HT-29 (cell line): Measurements from ENCODE around the gene MYO1H. TPM values are rescaled to one million over a fixed set of nuclear protein-coding genes. Genes with fewer than 3 reads are reported as not detected.
A peak's percentile ranks its signal among the peaks of the same experiment; 100 is the strongest.
"Not testable (repeated sequence)": the region's sequence is repeated elsewhere in the genome, so short reads cannot be mapped to it uniquely, and the experiment has no call there.

Experiments
- DNase-seq: peaks from one replicate; pipeline ENCODE4 v3.0.0-alpha.2; 2015; ENCODE audit warnings: low spot score
- total RNA-seq: library from RNA; depleted of rRNA; stranded (reverse); fragments of >200 nt; shearing (Covaris generic); gene quantifications from 2 replicates; pipeline ENCODE4 v1.2.3, GENCODE V29; 2014

MYO1H gene
- total RNA-seq, 1 experiment from 2014 or later, result not detected

- DNase-seq, result no peak
Measured at GRCh38 chr12:109467978-109468676, 120.4 kb downstream of the MYO1H start.

- DNase-seq, result no peak
Measured at GRCh38 chr12:109469517-109469916, 121.8 kb downstream of the MYO1H start.

- no peak for DNase-seq
Measured at GRCh38 chr12:109473006-109473405, 125.3 kb downstream of the MYO1H start.

- DNase-seq, result not testable (repeated sequence)
Measured at GRCh38 chr12:109473526-109474270, 126.0 kb downstream of the MYO1H start.

- DNase-seq, result no peak
Measured at GRCh38 chr12:109475121-109475520, 127.4 kb downstream of the MYO1H start.

GRCh38 chr12:109475993-109476806, 128.5 kb downstream of the MYO1H start:
- no peak for DNase-seq

- DNase-seq, result no peak
Measured at GRCh38 chr12:109476807-109477184, 129.1 kb downstream of the MYO1H start.

GRCh38 chr12:109477185-109477962, 129.7 kb downstream of the MYO1H start, which contains the start of the genes KCTD10 and UBE3B:
KCTD10 (minus strand) TSS chr12:109477300; CDS start chr12:109477262, 38 bp downstream.
UBE3B (plus strand) TSS chr12:109477634; CDS start chr12:109483552, 5,918 bp downstream.
- DNase-seq, result peak; percentile 91

GRCh38 chr12:109477963-109478315, 130.2 kb downstream of the MYO1H start:
- DNase-seq, result no peak

GRCh38 chr12:109479761-109480160, 132.1 kb downstream of the MYO1H start:
- no peak for DNase-seq

- no peak for DNase-seq
Measured at GRCh38 chr12:109480356-109480755, 132.7 kb downstream of the MYO1H start.

- no peak for DNase-seq
Measured at GRCh38 chr12:109481863-109482262, 134.2 kb downstream of the MYO1H start.

- DNase-seq, result no peak
Measured at GRCh38 chr12:109482491-109482890, 134.8 kb downstream of the MYO1H start.

GRCh38 chr12:109482894-109483293, 135.2 kb downstream of the MYO1H start:
- DNase-seq, result no peak

- no peak for DNase-seq
Measured at GRCh38 chr12:109483346-109483745, 135.6 kb downstream of the MYO1H start.

- DNase-seq, result no peak
Measured at GRCh38 chr12:109485201-109485600, 137.5 kb downstream of the MYO1H start.

GRCh38 chr12:109487181-109488050, 139.7 kb downstream of the MYO1H start:
- DNase-seq, result no peak

- DNase-seq, result no peak
Measured at GRCh38 chr12:109488051-109488665, 140.5 kb downstream of the MYO1H start.

GRCh38 chr12:109489016-109489954, 141.6 kb downstream of the MYO1H start:
- DNase-seq, result no peak
